SK-N-SH (cell line): Measurements from ENCODE around the gene PRG3.

Experiments
- CTCF ChIP-seq: fragments of 200-600 bp; sonication (generic); IDR thresholded peaks from 2 replicates; pipeline ENCODE4 v1.6.1; 2017; ENCODE audit warnings: antibody characterized with exemption, mild to moderate bottlenecking, moderate library complexity
- EP300 ChIP-seq, 2 experiments: IDR thresholded peaks; 2 replicates each; pipeline versions ENCODE4 v1.4.0 to v1.6.1; 2012; ENCODE audit warnings: borderline replicate concordance in 1 of 2, low read depth in 1 of 2, low read length in 1 of 2
- EZH2phosphoT487 ChIP-seq: fragments of 200-600 bp; sonication (generic); IDR thresholded peaks from 2 replicates; pipeline ENCODE4 v1.6.1; 2017; ENCODE audit warnings: low read depth, mixed run types, mild to moderate bottlenecking, antibody characterized with exemption, moderate library complexity, borderline replicate concordance
- FOSL2 ChIP-seq: IDR thresholded peaks from 2 replicates; pipeline ENCODE4 v1.4.0; 2012; ENCODE audit warnings: low read depth, mild to moderate bottlenecking, moderate library complexity, borderline replicate concordance
- GABPA ChIP-seq: IDR thresholded peaks from 2 replicates; pipeline ENCODE4 v1.4.0; 2012; ENCODE audit warnings: low read depth, mild to moderate bottlenecking
- PBX3 ChIP-seq: IDR thresholded peaks from 2 replicates; pipeline ENCODE4; 2012
- RCOR1 ChIP-seq: fragments of 150-350 bp; IDR thresholded peaks from 2 replicates; pipeline ENCODE4 v1.6.1; 2017; ENCODE audit warnings: antibody characterized with exemption, low read length
- REST ChIP-seq: IDR thresholded peaks from 2 replicates; pipeline ENCODE4 v1.6.1; 2012; ENCODE audit warnings: mild to moderate bottlenecking, low read depth, low read length, moderate library complexity
- SIN3A ChIP-seq: IDR thresholded peaks from 2 replicates; pipeline ENCODE4 v1.6.1; 2012; ENCODE audit warnings: low read depth, mild to moderate bottlenecking, low read length, moderate library complexity, borderline replicate concordance
- SMC3 ChIP-seq: IDR thresholded peaks from 2 replicates; pipeline ENCODE4 v1.6.1; 2012; ENCODE audit warnings: low read depth, low read length, improper control_type of control experiment
- YY1 ChIP-seq: IDR thresholded peaks from 2 replicates; pipeline ENCODE4 v1.4.0; 2012; ENCODE audit warnings: low read depth, mild to moderate bottlenecking

GRCh38 chr11:57368845-57369232 is 12.1 kb downstream of the PRG3 start:
- TF ChIP-seq CTCF = no peak
- no peak for TF ChIP-seq YY1
- TF ChIP-seq EP300 (IDR thresholded peaks at IDR 0.05; ENCODE audit: borderline replicate concordance in 1 of 2, low read depth in 1 of 2, low read length in 1 of 2) = no peak
- TF ChIP-seq REST = no peak
- TF ChIP-seq SMC3 = no peak
- TF ChIP-seq FOSL2 = no peak
- TF ChIP-seq PBX3 = no peak
- no peak for TF ChIP-seq SIN3A
- TF ChIP-seq GABPA = no peak
- TF ChIP-seq EZH2phosphoT487 = no peak
- no peak for TF ChIP-seq RCOR1
